Posterior vena cava (tissue), 2 donors: Measurements from ENCODE around the gene PXDN. TPM values are rescaled to one million over a fixed set of nuclear protein-coding genes. Genes with fewer than 3 reads are reported as not detected.
A peak's percentile ranks its signal among the peaks of the same experiment; 100 is the strongest.

ENCODE experiments used
- DNase-seq: peaks from one replicate; pipeline ENCODE4 v3.0.0-alpha.2; 2020; ENCODE audit warnings: low spot score
- intact Hi-C, 2 donors: fragments of 100-400 bp; cut with DNase I; formaldehyde crosslinking; loops; one replicate each; pipeline versions ENCODE4 v1.14.1 to v1.14.2; 2022 to 2023
- total RNA-seq, 2 donors: library from RNA; stranded (reverse); fragmentation: NEBNext Ultra II Directional; extraction: Animal tissue kit (Norgen Biotek cat#: 25700); gene quantifications; one replicate each; pipeline ENCODE4 v1.2.1, GENCODE V29; 2021
- donor health status: DM: yes; HTN: yes; CAD: no.
- donor health status: DM: yes; HTN: yes; CAD: no.

PXDN gene
- total RNA-seq, 2 donors from 2014 or later, result 75.3 to 85.8 TPM

DNA sequence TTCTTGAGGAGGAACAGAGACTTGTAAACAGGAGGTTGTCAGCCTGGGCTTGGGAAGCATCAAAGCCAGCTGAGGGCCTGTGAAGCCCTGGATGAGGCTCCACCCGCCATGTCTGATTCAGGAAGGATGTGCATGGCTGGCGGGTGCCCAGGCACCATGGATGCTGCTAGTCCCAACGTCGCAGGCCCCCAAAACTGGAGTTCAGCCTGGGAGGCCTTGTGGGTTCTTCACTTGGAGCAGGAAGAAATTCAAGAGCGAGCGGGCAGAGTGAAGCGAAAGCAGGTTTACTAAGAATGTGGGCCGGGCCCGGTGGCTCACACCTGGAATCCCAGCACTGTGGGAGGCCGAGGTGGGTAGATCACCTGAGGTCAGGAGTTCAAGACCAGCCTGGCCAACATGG, 12.1 kb upstream of the PXDN start:
- intact Hi-C loops, result no loop called here
- DNase-seq, result no peak

DNA sequence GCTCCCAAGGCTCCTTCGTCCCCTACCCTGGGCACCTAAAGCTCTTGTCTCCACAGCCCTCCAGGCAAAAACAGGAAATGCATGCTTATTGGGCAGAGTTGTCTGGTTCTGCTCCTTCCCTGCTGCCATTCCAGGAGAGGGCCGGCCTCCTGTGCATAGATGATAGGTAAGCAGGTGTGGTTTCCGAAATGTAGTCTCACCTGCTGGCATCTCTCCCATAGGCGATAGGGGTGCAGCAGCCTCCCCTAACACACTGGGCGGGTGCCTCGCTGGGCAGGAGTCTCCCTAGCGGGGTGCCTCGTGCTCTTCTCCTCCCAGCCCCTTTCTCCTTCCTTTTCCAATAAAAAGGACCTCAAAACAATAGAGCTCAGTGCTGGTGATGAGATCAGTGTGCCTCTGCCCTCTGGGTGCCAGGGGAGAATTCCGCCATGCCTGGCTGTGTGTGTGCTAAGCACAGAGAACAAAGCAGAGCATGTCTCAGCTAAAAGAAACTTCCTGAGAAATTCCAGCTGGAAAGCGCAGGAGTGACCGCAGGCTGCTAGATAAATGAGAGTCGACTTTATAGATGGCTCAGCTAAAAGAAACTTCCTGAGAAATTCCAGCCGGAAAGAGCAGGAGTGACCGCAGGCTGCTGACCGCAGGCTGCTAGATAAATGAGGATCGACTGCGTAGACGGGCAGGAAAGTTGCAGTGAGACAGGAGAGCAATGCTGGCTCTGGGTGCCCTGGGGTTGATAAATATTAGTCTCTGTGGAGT, 11.3 kb upstream of the PXDN start:
- peak; percentile 68 for DNase-seq
- intact Hi-C loops, result no loop called here

DNA sequence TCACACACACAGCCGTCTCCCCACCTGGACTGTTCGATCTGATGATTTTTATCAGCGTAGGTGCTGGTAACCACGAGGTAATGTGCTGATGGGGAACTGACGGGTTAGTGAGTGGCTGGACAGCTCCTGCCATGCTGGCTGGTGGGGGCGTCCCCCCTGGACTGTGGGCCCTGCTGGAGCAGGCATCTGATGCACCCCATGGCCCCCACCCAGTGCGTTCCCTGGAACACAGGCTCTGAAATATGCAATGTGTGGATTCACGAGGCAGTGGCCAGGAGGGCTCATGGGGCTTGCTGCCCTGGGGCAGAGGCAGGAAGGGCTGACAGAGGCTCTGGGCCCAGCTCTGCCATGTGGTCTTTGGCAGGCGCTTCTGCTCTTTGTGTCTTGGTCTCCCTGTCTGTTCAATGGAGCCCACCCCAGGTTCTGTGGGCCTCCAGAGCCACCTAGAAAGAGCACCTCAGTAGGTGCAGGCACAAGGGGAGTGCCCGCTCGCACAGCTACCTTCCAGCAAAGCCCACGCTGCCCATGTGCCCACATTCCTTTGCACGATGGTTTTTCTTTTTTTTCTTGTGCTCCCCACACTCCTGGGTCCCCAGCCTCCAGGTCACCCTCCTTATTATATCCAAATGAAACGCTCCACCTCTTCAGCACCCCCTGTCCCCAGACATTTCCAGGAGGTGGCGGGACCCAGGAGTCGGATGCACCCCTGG, 10.3 kb upstream of the PXDN start:
- DNase-seq, result peak; percentile 58

DNA sequence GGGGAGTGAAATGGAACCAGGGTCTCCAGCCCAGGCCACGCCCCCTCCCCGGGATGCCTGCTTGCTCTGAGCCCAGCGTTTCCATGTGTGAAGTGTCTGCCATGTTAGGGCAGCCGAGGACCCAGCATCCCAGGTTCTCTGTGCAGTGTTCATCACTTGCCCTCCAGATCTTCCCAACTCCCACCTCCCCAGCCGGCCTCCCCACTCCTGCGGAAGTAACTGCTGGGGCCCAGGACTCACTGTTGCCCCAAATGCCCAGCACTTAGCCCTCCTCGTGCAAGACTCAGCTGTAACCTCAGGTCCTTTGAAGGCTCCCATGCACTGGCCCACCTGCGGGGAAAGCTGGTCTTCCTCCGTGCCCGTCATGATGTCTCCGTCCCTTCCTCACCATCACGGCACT, 9.7 kb upstream of the PXDN start:
- intact Hi-C loops, result no loop called here

More for the DNA sequence above, 10.3 kb upstream of the PXDN start:
- intact Hi-C loops, result no loop called here

DNA sequence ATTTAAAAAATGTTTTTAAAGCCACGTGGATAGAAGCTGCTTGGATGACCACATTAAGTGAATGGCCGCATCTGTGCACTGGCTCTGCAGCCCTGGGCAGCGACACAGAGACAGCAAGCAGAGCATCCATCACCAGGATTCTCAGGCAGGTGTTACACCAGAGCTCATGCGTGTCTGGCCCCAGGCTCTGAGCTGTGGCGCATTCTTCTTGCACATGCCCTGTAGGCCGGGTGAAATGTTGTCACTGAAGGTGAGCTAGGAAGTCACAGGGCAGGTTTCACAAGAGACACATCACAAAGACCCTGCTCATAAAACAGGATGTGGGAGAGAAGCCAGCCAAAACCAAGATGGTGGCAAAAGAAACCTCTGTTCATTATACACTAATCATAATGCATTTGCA, 8.4 kb upstream of the PXDN start:
- DNase-seq, result peak; percentile 41

More for the DNA sequence above, 9.7 kb upstream of the PXDN start:
- DNase-seq, result no peak

DNA sequence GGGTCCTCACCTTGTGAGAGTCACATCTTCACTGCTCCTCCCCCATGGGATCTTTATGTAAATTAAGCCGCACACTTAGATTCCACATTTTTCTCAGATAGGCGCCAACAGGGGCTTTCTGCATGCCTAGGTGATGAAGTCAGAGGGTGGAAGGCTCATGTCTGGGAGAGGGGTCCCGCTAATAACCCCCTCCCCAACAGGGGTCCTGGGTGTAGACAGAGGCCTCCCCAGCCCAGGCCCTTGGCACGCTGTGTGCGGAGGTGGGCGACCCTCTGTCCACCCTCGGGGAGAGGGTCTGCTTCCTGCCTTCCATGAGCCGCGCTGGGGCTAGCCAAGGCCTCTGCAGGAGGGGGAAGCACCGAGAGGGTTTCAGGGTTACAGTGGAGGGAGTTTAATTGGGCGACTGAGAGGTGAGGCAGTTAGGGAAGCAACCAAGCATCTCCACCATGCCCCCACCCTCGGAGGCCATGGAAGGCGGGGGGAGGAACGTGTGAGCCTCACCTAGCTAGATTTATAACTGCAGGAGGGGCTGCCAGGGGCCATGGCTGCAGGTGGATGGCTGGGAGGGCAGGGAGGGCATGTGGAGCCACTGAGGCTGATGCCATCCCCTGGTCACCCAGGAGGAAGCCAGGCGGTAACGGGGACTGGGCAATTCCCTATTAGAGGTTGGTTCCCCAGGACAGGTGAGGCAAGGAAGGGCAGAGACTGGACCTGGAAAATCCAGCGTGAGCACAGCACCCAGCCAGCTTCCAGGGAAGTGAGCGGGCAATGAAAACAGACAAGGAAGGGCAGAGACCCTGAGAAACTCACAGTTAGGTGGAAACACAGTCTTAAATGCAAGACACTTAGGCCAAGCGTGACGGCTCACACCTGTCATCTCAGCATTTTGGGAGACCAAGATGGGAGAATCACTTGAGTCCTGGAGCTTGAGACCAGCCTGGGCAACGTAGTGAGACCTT, 7.7 kb upstream of the PXDN start:
- DNase-seq, result peak; percentile 56
- intact Hi-C loops, result no loop called here

More for the DNA sequence above, 8.4 kb upstream of the PXDN start:
- intact Hi-C loops, result no loop called here

DNA sequence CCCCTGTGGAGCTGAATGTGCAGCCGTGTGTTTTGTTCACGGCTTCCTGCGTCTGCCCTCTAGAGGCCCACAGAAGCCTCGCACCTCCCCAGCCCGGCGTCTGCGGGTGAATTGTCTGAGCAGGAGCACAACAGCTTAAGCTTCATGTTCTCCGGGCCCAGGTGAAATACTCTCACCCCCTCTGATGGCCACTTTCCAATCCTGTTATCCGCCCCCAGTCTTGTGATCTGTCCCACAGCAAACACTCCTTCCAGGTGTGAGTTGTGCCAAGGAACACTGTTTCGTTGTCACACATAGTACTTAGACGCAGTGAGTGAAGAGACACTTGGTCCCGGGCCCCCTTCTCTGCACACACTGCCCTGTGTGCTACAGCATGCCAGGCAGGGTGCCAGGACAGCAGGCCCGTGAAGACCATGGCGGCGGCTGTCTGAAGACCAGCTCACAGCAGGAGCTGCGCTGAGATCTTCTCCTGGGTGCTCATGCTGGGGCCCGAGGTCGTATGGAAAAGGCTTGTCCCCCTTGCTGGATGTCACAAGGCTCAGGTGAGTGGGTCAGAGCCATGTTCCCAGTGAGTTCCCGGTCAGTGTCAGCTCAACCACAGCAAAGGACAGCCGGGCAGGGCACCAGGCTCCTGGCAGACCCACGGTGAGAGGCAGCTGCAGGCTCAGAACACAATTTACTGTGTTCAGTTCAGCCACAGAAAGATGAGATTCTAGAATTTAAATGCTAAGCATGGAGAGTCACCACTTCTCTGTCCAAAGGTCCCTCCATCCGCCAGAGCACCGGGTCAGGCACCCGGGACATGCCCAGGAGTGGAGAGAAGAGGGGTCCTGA, 6.8 kb upstream of the PXDN start:
- intact Hi-C loops, result no loop called here
- peak; percentile 87 for DNase-seq

DNA sequence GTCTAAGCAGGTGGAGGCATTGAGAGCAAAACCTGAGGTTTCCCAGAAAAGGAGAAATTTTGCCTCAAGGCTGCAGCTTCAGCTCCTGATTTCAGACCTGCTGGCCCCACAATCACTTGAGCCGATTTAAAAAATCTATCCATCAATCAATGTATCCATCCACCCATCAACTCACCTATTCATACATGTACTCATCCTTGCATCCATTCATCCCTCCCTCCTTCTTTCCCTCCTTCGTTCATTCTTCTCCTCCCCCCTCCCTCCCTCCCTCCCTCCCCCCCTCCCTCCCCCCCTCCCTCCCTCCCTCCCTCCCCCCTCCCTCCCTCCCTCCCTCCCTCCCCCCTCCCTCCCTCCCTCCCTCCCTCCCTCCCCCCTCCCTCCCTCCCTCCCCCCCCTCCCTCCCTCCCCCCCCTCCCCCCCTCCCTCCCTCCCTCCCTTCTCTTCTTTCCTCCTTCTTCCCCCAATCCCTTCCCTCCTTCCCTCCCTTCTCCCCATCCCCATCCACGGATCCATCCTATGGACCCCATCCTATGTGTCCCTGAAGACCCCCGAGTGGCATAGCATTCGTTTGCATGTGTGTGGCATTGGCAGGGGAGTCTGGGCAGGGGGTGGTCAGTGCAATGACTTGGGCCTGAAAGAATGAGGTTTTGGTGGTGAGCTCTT, 6.1 kb upstream of the PXDN start:
- no peak for DNase-seq
- intact Hi-C loops, result no loop called here

DNA sequence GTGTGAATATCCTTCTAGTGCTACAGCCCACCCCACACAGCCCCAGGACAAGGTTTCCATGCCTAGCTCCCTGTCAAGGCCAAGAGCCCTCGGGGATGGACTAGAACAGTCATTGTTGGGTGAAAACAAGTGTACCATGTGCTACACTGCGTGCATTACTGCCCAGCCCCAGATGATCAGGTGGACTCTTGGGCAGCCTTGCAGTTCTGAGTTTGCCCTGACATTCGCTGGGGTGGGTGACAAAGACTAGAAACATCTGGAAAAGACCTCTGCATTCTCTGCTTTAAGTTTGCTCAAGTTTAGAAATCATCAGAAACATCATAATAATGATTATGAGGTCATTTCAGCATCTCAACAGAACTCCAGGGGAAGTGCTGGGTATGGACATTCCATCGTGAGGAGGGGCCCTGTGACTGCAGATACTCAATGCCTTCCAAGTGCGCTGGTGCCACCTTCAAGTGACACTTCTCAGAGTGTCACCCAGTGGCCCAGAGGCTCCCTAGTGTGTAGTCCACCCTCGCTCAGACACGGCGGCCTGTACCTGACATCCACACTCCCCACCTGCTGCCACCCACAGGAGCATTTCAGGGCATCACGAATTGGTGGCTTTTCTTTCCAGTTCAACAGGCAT, 5.3 kb upstream of the PXDN start:
- peak; percentile 60 for DNase-seq

DNA sequence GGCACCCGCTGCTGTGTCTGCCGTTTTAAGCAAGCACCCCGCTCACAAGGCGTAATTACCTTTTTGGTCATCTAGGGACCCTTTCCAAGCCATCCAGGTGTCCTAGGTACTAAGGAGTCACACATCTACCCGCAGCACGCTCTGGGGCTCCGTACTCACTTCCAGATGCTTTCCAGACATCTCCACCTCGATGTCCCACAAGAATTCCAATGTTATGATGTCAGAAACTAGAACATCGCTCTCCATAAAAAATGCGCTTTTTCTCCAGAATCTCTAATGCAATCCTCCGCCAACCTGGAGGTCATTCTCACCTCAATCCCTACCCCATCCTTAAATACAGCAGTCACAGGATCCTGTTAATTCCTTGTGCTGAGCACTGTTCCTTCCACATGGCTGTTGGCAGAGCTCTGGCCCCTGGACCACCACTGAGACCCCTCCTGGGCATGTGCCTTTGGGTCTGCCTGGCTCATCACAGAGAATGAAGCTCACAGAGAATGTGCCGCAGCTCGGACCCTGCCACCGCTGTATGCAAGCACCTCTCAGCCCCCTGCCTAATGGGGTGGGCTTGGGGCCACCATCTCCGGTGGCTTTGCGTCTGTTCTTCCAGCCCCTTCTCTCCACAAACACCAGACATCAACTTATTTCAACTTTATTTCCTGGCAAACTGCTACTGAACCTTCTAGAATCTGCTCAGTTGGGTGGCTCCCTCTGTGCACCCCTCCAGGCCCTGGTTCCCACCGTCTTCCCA, 4.6 kb upstream of the PXDN start:
- intact Hi-C loops, result loop anchor here (5.0 to 10.0 kb wide), 6 partner anchors 68 to 272 kb away; no protein-coding TSS in a partner anchor
- peak; percentile 55 for DNase-seq

More for the DNA sequence above, 5.3 kb upstream of the PXDN start:
- intact Hi-C loops, result loop anchor here (5.0 to 10.0 kb wide), 6 partner anchors 68 to 272 kb away; no protein-coding TSS in a partner anchor

DNA sequence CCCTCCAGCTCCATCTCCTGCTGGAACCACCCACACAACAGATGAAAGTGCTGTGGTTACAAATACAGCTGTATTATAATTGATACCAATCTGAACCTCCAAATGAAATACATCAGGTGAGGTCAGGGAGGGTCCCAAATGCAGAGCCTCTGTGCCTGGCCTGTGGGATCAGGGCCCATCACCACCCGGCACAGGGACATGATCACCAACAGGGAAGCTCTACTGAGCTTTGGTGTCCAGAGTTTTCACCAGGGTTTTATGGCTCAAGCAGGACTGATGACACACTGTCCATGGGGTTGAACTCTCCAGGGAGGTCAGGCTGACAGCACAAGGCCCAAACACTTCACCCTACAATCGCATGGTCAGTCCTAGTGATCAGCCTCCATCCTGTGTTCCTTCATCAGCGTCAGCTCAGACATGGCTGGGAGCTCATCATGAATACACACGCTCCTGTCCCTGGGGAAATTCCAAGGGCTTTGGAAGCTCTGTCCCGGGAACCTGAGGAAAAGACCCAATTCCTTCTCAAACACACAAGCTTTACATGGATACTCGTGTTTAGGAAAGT, 3.9 kb upstream of the PXDN start:
- DNase-seq, result no peak
- intact Hi-C loops, result loop anchor here (5.0 to 10.0 kb wide), 6 partner anchors 69 to 271 kb away; no protein-coding TSS in a partner anchor

DNA sequence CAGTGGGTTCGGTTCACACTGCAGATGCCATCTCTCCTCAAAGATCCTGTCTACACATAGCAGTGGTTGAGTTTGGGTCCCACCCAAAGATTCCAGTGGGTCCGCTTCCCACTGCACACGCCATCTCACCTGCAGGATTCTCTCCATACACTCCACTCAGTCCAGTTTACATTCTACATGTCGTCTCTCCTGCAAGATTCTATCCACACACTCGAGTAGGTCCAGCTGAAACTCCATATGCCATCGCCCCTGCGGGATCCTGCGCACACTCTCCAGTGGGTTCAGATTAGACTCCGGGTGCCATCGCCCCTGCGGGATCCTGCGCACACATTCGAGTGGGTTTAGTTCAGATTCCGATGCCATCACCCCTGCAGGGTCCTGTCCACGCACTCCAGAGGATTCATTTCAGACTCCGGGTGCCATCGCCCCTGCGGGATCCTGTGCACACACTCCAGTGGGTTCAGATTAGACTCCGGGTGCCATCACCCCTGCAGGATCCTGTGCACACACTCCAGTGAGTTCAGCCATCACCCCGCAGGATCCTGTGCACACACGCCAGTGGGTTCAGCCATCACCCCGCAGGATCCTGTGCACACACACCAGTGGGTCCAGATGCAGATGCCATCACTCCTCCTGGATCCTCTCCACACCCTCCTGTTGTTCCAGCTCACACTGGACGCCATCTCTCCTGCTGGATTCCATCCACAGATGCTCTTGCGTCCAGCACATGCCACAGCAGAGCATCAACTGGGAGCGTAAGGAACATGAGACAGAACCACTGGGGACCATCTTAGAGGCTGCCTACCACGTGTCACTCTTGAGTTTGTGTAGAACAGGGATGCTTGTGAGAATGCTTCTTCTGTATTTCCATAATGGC, 3.0 kb upstream of the PXDN start:
- intact Hi-C loops, result loop anchor here (5.0 to 10.0 kb wide), 6 partner anchors 70 to 270 kb away; no protein-coding TSS in a partner anchor
- peak; percentile 59 for DNase-seq

DNA sequence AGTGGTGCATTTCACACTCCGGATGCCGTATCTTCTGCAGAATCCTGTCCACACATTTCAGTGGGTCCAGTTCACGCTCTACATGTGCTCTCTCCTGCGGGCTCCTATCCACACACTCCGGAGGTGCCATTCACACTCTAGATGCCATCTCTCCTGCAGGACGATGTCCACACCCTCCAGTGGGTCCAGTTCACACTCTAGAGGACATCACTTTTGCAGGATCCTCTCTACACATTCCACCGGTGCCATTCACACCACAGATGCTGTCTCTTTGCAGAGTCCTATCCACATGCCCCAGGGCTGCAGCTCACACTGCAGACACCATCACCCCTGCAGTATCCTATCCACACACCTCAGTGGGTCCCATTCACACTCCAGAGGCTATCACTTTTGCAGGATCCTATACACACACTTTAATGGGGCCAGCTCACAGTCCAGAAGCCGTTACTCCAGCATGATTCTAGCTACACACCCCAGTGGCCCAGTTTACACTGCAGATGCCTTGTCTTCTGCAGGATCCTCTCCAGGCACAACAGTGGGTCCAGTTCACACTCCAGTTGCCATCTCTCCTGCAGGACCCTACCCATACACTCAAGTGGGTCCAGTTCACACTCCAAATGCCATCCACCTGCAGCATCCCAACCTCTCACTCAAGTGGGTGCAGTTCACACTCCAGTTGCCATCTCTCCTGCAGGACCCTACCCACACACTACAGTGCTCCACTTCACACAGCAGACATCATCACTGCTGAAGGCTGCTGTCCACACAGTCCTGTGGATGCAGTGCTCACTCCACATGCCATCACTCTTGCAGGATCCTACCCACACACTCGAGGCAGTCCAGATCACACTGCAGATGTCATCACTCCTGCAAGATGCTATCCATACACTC, 2.1 kb upstream of the PXDN start:
- intact Hi-C loops, result loop anchor here (5.0 to 10.0 kb wide), 6 partner anchors 71 to 269 kb away; no protein-coding TSS in a partner anchor
- peak; percentile 25 for DNase-seq
